ENCODE data around the gene KCNE5.

DNA sequence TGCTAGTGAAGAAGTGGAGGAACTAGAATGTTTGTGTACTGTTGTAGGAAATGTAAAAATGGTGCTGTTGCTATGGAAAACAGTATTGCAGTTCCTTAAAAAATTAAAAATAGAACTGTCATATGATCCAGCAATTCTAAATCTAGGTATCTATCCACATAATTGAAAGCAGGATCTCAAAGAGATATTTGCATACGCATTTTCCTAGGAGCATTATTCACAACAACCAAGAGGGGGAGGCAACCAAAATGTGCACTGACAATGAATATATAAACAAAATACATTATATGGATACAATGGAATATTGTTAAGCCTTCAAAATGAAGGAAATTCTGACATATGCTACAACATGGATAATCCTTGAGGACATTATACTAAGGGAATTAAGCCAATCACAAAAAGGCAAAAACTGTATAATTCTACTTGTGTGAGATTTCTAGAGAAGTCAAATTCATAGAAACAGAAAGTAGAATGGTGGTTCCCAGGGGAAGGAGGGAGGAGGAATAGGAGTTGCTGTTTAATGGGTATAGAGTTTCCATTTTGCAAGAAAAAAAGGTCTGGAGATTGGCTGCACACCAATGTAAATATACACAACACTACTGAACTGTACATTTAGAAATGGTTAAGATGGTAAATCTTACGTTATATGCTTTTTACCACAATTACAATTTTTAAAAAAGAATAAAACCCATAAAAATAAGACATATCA lies 35.6 kb upstream of the KCNE5 start:
- TF ChIP-seq CTCF (IDR thresholded peaks at IDR 0.05) (no peak), ZNF512 (CRISPR knock-in tag; IDR thresholded peaks at IDR 0.05; ENCODE audit: borderline replicate concordance) (no peak), JUN (CRISPR knock-in tag; IDR thresholded peaks at IDR 0.05) (no peak), FOXP1 (CRISPR knock-in tag; IDR thresholded peaks at IDR 0.05; ENCODE audit: borderline replicate concordance) (no peak), ZBTB21 (CRISPR knock-in tag; IDR thresholded peaks at IDR 0.05; ENCODE audit: borderline replicate concordance) (no peak), GABPB1 (CRISPR knock-in tag; IDR thresholded peaks at IDR 0.05) (no peak), ZBTB43 (CRISPR knock-in tag; IDR thresholded peaks at IDR 0.05) (no peak)
- TF ChIP-seq, protein P1, sequence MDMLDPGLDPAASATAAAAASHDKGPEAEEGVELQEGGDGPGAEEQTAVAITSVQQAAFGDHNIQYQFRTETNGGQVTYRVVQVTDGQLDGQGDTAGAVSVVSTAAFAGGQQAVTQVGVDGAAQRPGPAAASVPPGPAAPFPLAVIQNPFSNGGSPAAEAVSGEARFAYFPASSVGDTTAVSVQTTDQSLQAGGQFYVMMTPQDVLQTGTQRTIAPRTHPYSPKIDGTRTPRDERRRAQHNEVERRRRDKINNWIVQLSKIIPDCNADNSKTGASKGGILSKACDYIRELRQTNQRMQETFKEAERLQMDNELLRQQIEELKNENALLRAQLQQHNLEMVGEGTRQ (CRISPR knock-in tag; IDR thresholded peaks at IDR 0.05): no peak
- TF ChIP-seq, protein P2, sequence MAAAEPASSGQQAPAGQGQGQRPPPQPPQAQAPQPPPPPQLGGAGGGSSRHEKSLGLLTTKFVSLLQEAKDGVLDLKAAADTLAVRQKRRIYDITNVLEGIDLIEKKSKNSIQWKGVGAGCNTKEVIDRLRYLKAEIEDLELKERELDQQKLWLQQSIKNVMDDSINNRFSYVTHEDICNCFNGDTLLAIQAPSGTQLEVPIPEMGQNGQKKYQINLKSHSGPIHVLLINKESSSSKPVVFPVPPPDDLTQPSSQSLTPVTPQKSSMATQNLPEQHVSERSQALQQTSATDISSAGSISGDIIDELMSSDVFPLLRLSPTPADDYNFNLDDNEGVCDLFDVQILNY (CRISPR knock-in tag; IDR thresholded peaks at IDR 0.05): no peak
- TF ChIP-seq, protein P3, sequence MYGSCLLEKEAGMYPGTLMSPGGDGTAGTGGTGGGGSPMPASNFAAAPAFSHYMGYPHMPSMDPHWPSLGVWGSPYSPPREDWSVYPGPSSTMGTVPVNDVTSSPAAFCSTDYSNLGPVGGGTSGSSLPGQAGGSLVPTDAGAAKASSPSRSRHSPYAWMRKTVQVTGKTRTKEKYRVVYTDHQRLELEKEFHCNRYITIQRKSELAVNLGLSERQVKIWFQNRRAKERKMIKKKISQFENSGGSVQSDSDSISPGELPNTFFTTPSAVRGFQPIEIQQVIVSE (CRISPR knock-in tag; IDR thresholded peaks at IDR 0.05; ENCODE audit: borderline replicate concordance): no peak
- TF ChIP-seq, protein P4, sequence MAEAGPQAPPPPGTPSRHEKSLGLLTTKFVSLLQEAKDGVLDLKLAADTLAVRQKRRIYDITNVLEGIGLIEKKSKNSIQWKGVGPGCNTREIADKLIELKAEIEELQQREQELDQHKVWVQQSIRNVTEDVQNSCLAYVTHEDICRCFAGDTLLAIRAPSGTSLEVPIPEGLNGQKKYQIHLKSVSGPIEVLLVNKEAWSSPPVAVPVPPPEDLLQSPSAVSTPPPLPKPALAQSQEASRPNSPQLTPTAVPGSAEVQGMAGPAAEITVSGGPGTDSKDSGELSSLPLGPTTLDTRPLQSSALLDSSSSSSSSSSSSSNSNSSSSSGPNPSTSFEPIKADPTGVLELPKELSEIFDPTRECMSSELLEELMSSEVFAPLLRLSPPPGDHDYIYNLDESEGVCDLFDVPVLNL (CRISPR knock-in tag; IDR thresholded peaks at IDR 0.05; ENCODE audit: borderline replicate concordance, low read depth): no peak
